Endothelial cell (in vitro differentiated cells): ENCODE results near the gene CKB. TPM values are rescaled to one million over a fixed set of nuclear protein-coding genes. Genes with fewer than 3 reads are reported as not detected.

ENCODE experiments used
- DNase-seq: peaks from one replicate; pipeline ENCODE4 v3.0.0; 2021; ENCODE audit warnings: low spot score
- H3K27ac Mint-ChIP-seq: one replicate; pipeline ENCODE4 v1.8.0; 2021; ENCODE audit warnings: mixed read lengths, inconsistent platforms; ENCODE audit not compliant: unreplicated experiment
- H3K27me3 Mint-ChIP-seq: one replicate; pipeline ENCODE4 v1.8.0; 2021; ENCODE audit warnings: mild to moderate bottlenecking, moderate library complexity, mixed read lengths, inconsistent platforms; ENCODE audit not compliant: unreplicated experiment
- H3K36me3 Mint-ChIP-seq: one replicate; pipeline ENCODE4 v1.8.0; 2021; ENCODE audit warnings: mild to moderate bottlenecking, low read depth, mixed read lengths, inconsistent platforms; ENCODE audit not compliant: unreplicated experiment
- H3K4me1 Mint-ChIP-seq: one replicate; pipeline ENCODE4 v1.8.0; 2021; ENCODE audit warnings: mild to moderate bottlenecking, mixed read lengths, inconsistent platforms; ENCODE audit not compliant: unreplicated experiment
- H3K4me3 Mint-ChIP-seq: one replicate; pipeline ENCODE4 v1.8.0; 2021; ENCODE audit warnings: mild to moderate bottlenecking, mixed read lengths, inconsistent platforms; ENCODE audit not compliant: unreplicated experiment
- H3K9me3 Mint-ChIP-seq: one replicate; pipeline ENCODE4 v1.8.0; 2021; ENCODE audit warnings: mixed read lengths, inconsistent platforms; ENCODE audit not compliant: unreplicated experiment
- total RNA-seq: library from RNA; stranded (reverse); fragmentation: NEBNext Ultra II Directional; extraction: Animal tissue kit (Norgen Biotek cat#: 25700); gene quantifications from one replicate; pipeline ENCODE4 v1.2.1, GENCODE V29; 2021; ENCODE audit not compliant: unreplicated experiment
- TF ChIP-seq, protein P1 (sequence below): fragments of 200-600 bp; sonication (generic); IDR thresholded peaks from one replicate; pipeline ENCODE4 v1.5.0; 2021; ENCODE audit warnings: antibody characterized with exemption; ENCODE audit not compliant: unreplicated experiment

The CKB gene
- total RNA-seq, 1 donor from 2014 or later: 23.1 TPM

DNA sequence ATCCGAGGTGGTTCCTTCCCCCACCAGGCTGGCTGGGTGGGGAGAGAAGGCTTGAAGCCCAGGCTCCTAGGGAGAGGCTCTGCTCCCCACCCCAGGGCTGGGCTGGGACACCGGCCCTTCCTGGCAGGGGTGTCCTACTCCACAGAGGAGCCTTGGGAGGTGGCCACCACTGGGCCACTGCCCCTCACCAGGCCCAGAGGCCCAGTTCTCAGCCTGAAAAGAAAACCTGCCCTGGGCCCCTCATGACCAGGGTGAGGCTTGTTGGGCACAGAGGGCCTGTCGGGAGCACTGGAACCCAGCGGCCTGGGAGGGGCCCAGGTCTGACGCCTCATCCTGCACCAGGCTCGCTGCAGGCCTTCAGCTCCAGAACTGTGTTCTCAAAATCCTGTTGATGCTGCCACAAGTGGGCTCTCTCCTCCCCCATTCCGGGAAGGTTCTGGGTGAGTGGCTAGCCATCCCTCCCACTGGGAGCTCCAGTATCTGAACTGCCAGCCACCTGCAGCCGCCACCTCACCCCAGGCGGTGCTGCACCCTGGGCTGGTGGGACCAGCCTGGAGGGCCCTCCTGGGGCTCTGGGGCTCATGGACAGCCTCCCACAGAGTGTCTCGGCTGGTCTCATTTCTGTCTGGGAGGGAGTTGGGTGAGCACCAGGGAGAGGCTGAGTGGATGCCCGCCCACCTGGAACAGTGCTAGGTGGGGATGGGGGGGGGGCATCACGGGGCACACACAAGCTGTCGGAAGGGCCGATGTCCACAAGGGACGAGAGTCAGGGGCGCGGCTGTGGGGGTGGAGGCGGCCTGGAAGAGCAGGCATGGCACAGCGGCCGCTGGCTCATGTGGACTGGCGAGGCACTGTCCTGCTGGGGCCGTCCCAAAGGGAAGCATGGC is 28.1 kb upstream of the CKB start:
- Mint-ChIP-seq H3K36me3 (peaks cover 11% of the 10 kb centered on the region), H3K27ac (no peak overlapping the region), H3K4me1 (peaks cover 4% of the 10 kb centered on the region), H3K27me3 (peaks cover 14% of the 10 kb centered on the region), H3K4me3 (no peak overlapping the region), H3K9me3 (no peaks in the 10 kb centered on the region)
- TF ChIP-seq, protein P1, sequence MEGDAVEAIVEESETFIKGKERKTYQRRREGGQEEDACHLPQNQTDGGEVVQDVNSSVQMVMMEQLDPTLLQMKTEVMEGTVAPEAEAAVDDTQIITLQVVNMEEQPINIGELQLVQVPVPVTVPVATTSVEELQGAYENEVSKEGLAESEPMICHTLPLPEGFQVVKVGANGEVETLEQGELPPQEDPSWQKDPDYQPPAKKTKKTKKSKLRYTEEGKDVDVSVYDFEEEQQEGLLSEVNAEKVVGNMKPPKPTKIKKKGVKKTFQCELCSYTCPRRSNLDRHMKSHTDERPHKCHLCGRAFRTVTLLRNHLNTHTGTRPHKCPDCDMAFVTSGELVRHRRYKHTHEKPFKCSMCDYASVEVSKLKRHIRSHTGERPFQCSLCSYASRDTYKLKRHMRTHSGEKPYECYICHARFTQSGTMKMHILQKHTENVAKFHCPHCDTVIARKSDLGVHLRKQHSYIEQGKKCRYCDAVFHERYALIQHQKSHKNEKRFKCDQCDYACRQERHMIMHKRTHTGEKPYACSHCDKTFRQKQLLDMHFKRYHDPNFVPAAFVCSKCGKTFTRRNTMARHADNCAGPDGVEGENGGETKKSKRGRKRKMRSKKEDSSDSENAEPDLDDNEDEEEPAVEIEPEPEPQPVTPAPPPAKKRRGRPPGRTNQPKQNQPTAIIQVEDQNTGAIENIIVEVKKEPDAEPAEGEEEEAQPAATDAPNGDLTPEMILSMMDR: no peak
- no peak for DNase-seq

DNA sequence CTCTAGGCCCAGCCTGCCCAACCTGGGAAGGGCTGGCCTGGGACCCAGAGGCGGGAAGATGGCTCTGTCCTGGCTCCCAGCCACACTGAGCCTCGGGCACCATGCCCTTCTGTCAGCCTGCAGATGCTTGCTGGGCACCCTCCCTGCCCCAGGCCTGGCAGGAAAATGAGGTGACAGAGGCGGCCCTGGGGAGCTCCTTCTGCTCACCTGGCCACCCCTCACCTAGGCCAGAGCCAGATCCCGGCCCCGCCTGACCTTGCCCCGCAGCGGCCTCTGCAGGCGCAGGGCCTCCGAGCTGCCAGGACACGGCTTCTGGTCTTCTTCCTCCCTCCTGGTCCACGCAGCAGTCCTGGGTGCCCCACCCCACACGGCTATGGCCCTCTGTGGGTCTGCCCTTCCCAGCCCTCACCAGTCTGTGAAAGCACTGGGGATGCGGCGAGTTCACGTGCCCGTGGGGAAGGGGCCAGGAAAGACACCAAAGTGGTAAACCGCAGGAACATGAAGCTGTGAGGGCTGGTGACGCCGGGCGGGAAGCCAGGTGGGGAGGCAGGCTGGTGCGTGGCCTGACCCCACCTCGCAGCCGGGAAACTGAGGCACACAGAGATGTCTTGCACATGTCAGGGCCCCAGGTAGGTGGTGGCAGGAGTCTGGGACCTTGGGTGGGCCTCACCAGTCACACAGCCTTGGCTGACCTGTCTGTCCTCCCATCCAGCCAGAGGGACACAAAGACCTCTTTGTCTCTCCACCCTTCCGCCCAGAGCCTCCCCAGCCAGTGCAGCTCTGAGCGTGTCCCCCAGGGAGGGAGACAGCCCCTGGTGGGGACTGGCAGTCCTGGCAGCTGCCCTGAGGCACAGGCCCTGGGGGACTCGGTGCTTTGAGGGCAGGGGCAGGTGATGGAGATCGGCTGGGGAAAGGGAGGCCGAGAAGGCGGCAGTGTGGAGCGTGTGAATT is 27.0 kb upstream of the CKB start:
- peaks cover 4% of the 10 kb centered on the region for H3K4me1 Mint-ChIP-seq
- H3K27ac Mint-ChIP-seq: no peak overlapping the region
- no peaks in the 10 kb centered on the region for H3K9me3 Mint-ChIP-seq
- TF ChIP-seq, protein P1: no peak
- no peak for DNase-seq
- peaks cover under 1% of the 10 kb centered on the region for H3K36me3 Mint-ChIP-seq
- H3K4me3 Mint-ChIP-seq: no peak overlapping the region
- peaks cover 14% of the 10 kb centered on the region for H3K27me3 Mint-ChIP-seq

DNA sequence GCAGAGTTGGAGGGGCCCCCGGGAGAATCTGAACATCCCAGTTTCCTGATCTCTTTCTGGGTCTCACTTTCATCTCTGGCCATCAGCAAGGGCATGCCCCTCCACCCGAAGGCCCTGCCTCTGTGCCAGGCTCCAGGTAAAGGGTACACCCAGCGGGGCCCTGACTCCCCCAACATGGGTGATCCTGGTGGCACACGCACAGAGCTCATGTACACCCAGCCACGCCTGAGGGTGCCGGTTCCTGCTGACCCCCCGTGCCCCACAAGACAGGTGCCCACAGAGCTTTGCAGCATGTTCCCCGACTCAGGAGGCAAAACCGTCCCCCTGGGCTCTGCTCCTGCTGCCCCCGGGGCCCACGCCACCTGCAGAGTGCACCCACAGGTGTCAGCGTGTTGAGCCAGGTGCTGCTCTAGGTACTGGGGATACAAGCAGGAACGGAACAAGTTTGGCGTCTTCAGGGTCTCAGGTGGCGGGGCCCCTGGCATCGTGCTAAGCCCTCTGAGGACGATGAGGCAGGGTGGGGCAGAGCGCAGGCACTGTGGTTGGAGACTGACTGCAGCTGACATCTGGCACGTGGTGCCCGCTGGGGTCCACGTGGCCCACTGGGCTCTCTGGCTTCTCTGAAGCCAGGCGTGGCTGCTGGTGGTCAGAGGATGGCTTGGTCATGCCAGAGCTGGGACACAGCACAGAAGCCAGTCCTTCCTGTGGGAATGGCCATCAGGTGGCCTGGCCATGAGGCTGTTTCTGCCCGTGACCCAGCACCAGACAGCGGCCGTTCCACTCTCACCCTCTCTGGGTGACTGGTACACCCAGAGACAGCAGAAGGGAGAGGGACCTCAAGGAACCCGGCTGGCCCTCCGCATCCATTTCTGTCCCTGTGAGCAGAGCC is 26.1 kb upstream of the CKB start:
- Mint-ChIP-seq H3K27ac (no peak overlapping the region), H3K36me3 (no peaks in the 10 kb centered on the region), H3K4me1 (peaks cover 4% of the 10 kb centered on the region), H3K4me3 (no peak overlapping the region), H3K9me3 (no peaks in the 10 kb centered on the region), H3K27me3 (peaks cover 12% of the 10 kb centered on the region)
- TF ChIP-seq, protein P1: no peak
- DNase-seq: no peak

DNA sequence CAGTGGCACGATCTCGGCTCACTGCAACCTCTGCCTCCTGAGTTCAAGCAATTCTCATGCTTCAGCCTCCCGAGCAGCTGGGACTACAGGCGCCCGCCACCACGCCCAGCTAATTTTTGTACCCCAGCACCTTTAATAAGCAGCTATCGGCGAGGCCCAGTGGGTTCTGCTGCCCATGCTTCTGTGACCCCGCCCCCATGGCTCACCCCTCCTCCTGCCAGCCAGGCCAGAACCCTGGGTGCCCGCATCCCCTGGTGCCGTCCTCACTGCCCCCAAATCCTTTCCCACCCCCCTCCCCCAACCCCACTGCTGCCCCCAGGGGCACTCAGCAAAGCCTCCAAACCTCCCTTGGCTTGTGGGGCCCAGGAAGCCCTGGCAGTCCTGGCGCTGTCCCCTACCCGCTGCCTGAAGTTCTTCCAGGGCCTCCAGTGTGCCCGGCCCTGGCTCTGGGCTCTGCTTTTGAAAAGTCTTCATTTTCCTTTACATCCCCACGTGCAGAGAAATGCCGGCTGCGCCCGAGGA is 25.4 kb upstream of the CKB start:
- H3K27me3 Mint-ChIP-seq: peaks cover 12% of the 10 kb centered on the region
- no peaks in the 10 kb centered on the region for H3K36me3 Mint-ChIP-seq
- H3K9me3 Mint-ChIP-seq: no peaks in the 10 kb centered on the region
- no peak for DNase-seq
- H3K27ac Mint-ChIP-seq: no peak overlapping the region
- no peak overlapping the region for H3K4me3 Mint-ChIP-seq
- TF ChIP-seq, protein P1: no peak
- H3K4me1 Mint-ChIP-seq: peaks cover 4% of the 10 kb centered on the region
